ENCODE results near the gene FAM151A. TPM values are rescaled to one million over a fixed set of nuclear protein-coding genes. Genes with fewer than 3 reads are reported as not detected.
A peak's percentile ranks its signal among the peaks of the same experiment; 100 is the strongest.
"Not testable (repeated sequence)": the region's sequence is repeated elsewhere in the genome, so short reads cannot be mapped to it uniquely, and the experiment has no call there.

Gene FAM151A
- total RNA-seq, 1 donor from 2014 or later: 1.5 TPM

GRCh38 chr1:54640863-54641836, 17.8 kb upstream of the FAM151A start, which contains the start of gene MROH7:
Gene MROH7, plus strand, starts transcription at chr1:54641786. Its CDS starts 11,141 bp downstream, at chr1:54652927.
- no peak for ATAC-seq
- intact Hi-C loops (cut with DNase I): no loop called here
- DNase-seq (ENCODE audit: missing footprints): no peak

- ATAC-seq: no peak
- intact Hi-C loops (cut with DNase I): no loop called here
- DNase-seq (ENCODE audit: missing footprints): no peak
Observed at GRCh38 chr1:54640361-54640760, 17.0 kb upstream of the FAM151A start.

- intact Hi-C loops (cut with DNase I); ATAC-seq; DNase-seq (ENCODE audit: missing footprints): not testable (repeated sequence)
Observed at GRCh38 chr1:54636461-54637446, 13.4 kb upstream of the FAM151A start.

- DNase-seq (ENCODE audit: missing footprints); intact Hi-C loops (cut with DNase I); ATAC-seq: not testable (repeated sequence)
Observed at GRCh38 chr1:54635804-54636203, 12.5 kb upstream of the FAM151A start.

GRCh38 chr1:54627196-54627595, 3.9 kb upstream of the FAM151A start:
- DNase-seq (ENCODE audit: missing footprints) (no peak), ATAC-seq (no peak)
- intact Hi-C loops (cut with DNase I): no loop called here

GRCh38 chr1:54624466-54625464, 1.4 kb upstream of the FAM151A start:
- ATAC-seq (peak; percentile 54), DNase-seq (ENCODE audit: missing footprints) (no peak)
- intact Hi-C loops (cut with DNase I): no loop called here

GRCh38 chr1:54619749-54620148, 3.6 kb downstream of the FAM151A start:
- intact Hi-C loops (cut with DNase I): no loop called here
- DNase-seq (ENCODE audit: missing footprints) (no peak), ATAC-seq (no peak)

GRCh38 chr1:54615531-54616279, 7.6 kb downstream of the FAM151A start:
- DNase-seq (ENCODE audit: missing footprints) (no peak), ATAC-seq (peak; percentile 29)
- intact Hi-C loops (cut with DNase I): no loop called here

- ATAC-seq: no peak
- no peak for DNase-seq (ENCODE audit: missing footprints)
Observed at GRCh38 chr1:54614563-54614962, 8.8 kb downstream of the FAM151A start.

GRCh38 chr1:54614024-54614423, 9.3 kb downstream of the FAM151A start:
- DNase-seq (ENCODE audit: missing footprints): no peak
- no peak for ATAC-seq
- intact Hi-C loops (cut with DNase I): no loop called here

More at GRCh38 chr1:54614563-54614962, 8.8 kb downstream of the FAM151A start:
- intact Hi-C loops (cut with DNase I): no loop called here

- DNase-seq (ENCODE audit: missing footprints) (no peak), ATAC-seq (no peak)
- intact Hi-C loops (cut with DNase I): no loop called here
Observed at GRCh38 chr1:54611621-54612020, 11.7 kb downstream of the FAM151A start.

- intact Hi-C loops (cut with DNase I): no loop called here
- no peak for ATAC-seq
- DNase-seq (ENCODE audit: missing footprints): no peak
Observed at GRCh38 chr1:54610601-54611580, 12.4 kb downstream of the FAM151A start.

GRCh38 chr1:54610048-54610447, 13.3 kb downstream of the FAM151A start:
- intact Hi-C loops (cut with DNase I): no loop called here
- ATAC-seq: no peak
- no peak for DNase-seq (ENCODE audit: missing footprints)

GRCh38 chr1:54609301-54609921, 13.9 kb downstream of the FAM151A start:
- DNase-seq (ENCODE audit: missing footprints) (no peak), ATAC-seq (peak; percentile 10)
- intact Hi-C loops (cut with DNase I): no loop called here

- intact Hi-C loops (cut with DNase I): no loop called here
- ATAC-seq (no peak), DNase-seq (ENCODE audit: missing footprints) (no peak)
Observed at GRCh38 chr1:54608566-54609230, 14.6 kb downstream of the FAM151A start.

All from Right ventricle myocardium inferior (tissue), 1 donor.